H1 (cell line): ENCODE measurements around the gene RHOBTB1. TPM values are rescaled to one million over a fixed set of nuclear protein-coding genes. Genes with fewer than 3 reads are reported as not detected.

Experiments
- CTCF ChIA-PET: fragments of 300-600 bp; sonication (Branson Sonifier 250); formaldehyde crosslinking; loops from one replicate; lab custom pipeline; 2021; ENCODE audit not compliant: partially characterized antibody; lab: Charles Lee
- POLR2A ChIA-PET: fragments of 300-600 bp; sonication (Branson Sonifier 250); formaldehyde crosslinking; loops from one replicate; lab custom pipeline; 2021; ENCODE audit warnings: inconsistent platforms; ENCODE audit not compliant: partially characterized antibody; lab: Charles Lee
- DNase-seq, 2 experiments: peaks; one replicate each; pipeline versions ENCODE4 v3.0.0 to v3.0.0-alpha.2; 2010 to 2022; ENCODE audit warnings: low spot score in 2 of 2, low read depth in 1 of 2, mixed read lengths in 1 of 2
- FAIRE-seq: peaks from 2 replicates; lab custom pipeline; 2011; peaks lifted over from hg19 to GRCh38; lab: Jason Lieb, UNC
- H2AFZ ChIP-seq: 2 replicates; pipeline ENCODE4 v1.8.1; 2012; ENCODE audit warnings: low read length, inconsistent platforms
- H2AK5ac ChIP-seq: 2 replicates; pipeline ENCODE4 v1.6.1; 2013; ENCODE audit warnings: low read depth, low read length
- H2BK120ac ChIP-seq: replicated peaks from 2 replicates; pipeline ENCODE3; 2013; ENCODE audit warnings: low read depth, low read length, inconsistent platforms
- H2BK12ac ChIP-seq: 2 replicates; pipeline ENCODE4 v1.6.1; 2013; ENCODE audit warnings: low read depth, low read length
- H2BK15ac ChIP-seq: 2 replicates; pipeline ENCODE4 v1.6.1; 2013; ENCODE audit warnings: low read length
- H2BK20ac ChIP-seq: 2 replicates; pipeline ENCODE4 v1.6.1; 2013; ENCODE audit warnings: low read length
- H2BK5ac ChIP-seq: 2 replicates; pipeline ENCODE4 v1.6.1; 2013; ENCODE audit warnings: low read depth, low read length
- H3K14ac ChIP-seq: 2 replicates; pipeline ENCODE4 v1.6.1; 2013; ENCODE audit warnings: inconsistent platforms; ENCODE audit not compliant: insufficient read length
- H3K18ac ChIP-seq: 2 replicates; pipeline ENCODE4 v1.6.1; 2013; ENCODE audit warnings: low read length; ENCODE audit errors: extremely low read depth
- H3K23ac ChIP-seq: 2 replicates; pipeline ENCODE4 v1.6.1; 2013; ENCODE audit warnings: inconsistent platforms; ENCODE audit not compliant: insufficient read length
- H3K23me2 ChIP-seq: 2 replicates; pipeline ENCODE4 v1.6.1; 2013; ENCODE audit warnings: low read depth, low read length
- H3K27ac ChIP-seq: 2 replicates; pipeline ENCODE4 v1.6.1; 2011; ENCODE audit warnings: low read depth, low read length, inconsistent platforms
- H3K27me3 ChIP-seq, 4 experiments: replicated peaks in 1 of 4; 1 replicate in 1 of 4; 2 replicates in 3 of 4; pipeline versions ENCODE4 v1.6.1 to v1.8.1; 2011 to 2013; ENCODE audit warnings: low read length in 3 of 4, mild to moderate bottlenecking in 3 of 4, inconsistent platforms in 2 of 4, mixed read lengths in 2 of 4, moderate library complexity in 1 of 4; ENCODE audit not compliant: control insufficient read depth in 3 of 4, insufficient read depth in 3 of 4; ENCODE audit errors: extremely low read depth in 1 of 4
- H3K36me3 ChIP-seq, 4 experiments: 2 replicates each; pipeline versions ENCODE4 v1.6.1 to v1.8.1; 2011 to 2013; ENCODE audit warnings: mild to moderate bottlenecking in 4 of 4, low read length in 3 of 4, moderate library complexity in 2 of 4, control low read depth in 1 of 4, inconsistent platforms in 1 of 4; ENCODE audit not compliant: insufficient read depth in 4 of 4, control insufficient read depth in 2 of 4
- H3K4ac ChIP-seq: replicated peaks from 2 replicates; pipeline ENCODE3; 2013; ENCODE audit warnings: low read length, low read depth, mixed read lengths, inconsistent platforms; ENCODE audit not compliant: insufficient read length
- H3K4me1 ChIP-seq, 4 experiments: replicated peaks in 1 of 4; 1 replicate in 1 of 4; 2 replicates in 3 of 4; pipeline versions ENCODE4 v1.6.1 to v1.8.1; 2011 to 2013; ENCODE audit warnings: low read length in 3 of 4, inconsistent platforms in 2 of 4, mixed read lengths in 1 of 4; ENCODE audit not compliant: insufficient read depth in 4 of 4, control insufficient read depth in 3 of 4
- H3K4me2 ChIP-seq, 2 experiments: 2 replicates each; pipeline versions ENCODE4 v1.6.1 to v1.8.1; 2011 to 2013; ENCODE audit warnings: low read depth in 2 of 2, low read length in 2 of 2, control low read depth in 1 of 2, inconsistent platforms in 1 of 2, mild to moderate bottlenecking in 1 of 2; ENCODE audit not compliant: insufficient read depth in 1 of 2
- H3K4me3 ChIP-seq, 4 experiments: fragments of 200-600, 300-600 bp in 1 of 4; sonication (generic), shearing (Covaris generic), sonication (Bioruptor Twin) in 1 of 4; 2 replicates each; pipeline versions ENCODE4 v1.5.1 to v1.8.1; 2011 to 2016; ENCODE audit warnings: low read length in 4 of 4, low read depth in 3 of 4, control low read depth in 2 of 4, inconsistent platforms in 2 of 4, mild to moderate bottlenecking in 2 of 4, mixed read lengths in 1 of 4, moderate library complexity in 1 of 4; ENCODE audit not compliant: insufficient read depth in 2 of 4; ENCODE audit errors: extremely low read depth in 1 of 4
- H3K56ac ChIP-seq: replicated peaks from 2 replicates; pipeline ENCODE3; 2013; ENCODE audit warnings: low read depth, mild to moderate bottlenecking, mixed read lengths, low read length, inconsistent platforms; ENCODE audit not compliant: insufficient read length
- H3K79me1 ChIP-seq: 2 replicates; pipeline ENCODE4 v1.6.1; 2013; ENCODE audit warnings: low read depth, low read length, control low read depth
- H3K79me2 ChIP-seq, 2 experiments: 2 replicates each; pipeline versions ENCODE4 v1.6.1 to v1.8.1; 2012 to 2013; ENCODE audit warnings: low read length in 2 of 2, mild to moderate bottlenecking in 2 of 2, inconsistent platforms in 1 of 2; ENCODE audit not compliant: insufficient read depth in 2 of 2, control insufficient read depth in 1 of 2
- H3K9ac ChIP-seq, 4 experiments: replicated peaks in 1 of 4; 1 replicate in 1 of 4; 2 replicates in 3 of 4; pipeline versions ENCODE4 v1.6.1 to v1.8.1; 2011 to 2013; ENCODE audit warnings: low read depth in 3 of 4, low read length in 3 of 4, control low read depth in 2 of 4, mild to moderate bottlenecking in 2 of 4, moderate library complexity in 2 of 4, inconsistent platforms in 1 of 4; ENCODE audit errors: extremely low read depth in 1 of 4
- H3K9me3 ChIP-seq, 2 experiments: 2 replicates each; pipeline versions ENCODE4 v1.6.1 to v1.8.1; 2012 to 2013; ENCODE audit warnings: mild to moderate bottlenecking in 2 of 2, moderate library complexity in 2 of 2, control low read depth in 1 of 2, inconsistent platforms in 1 of 2, low read depth in 1 of 2, low read length in 1 of 2, mixed read lengths in 1 of 2; ENCODE audit not compliant: insufficient read depth in 2 of 2
- H4K20me1 ChIP-seq, 2 experiments: replicated peaks in 1 of 2; 2 replicates each; pipeline versions ENCODE3 to v1.8.1; 2011 to 2013; ENCODE audit warnings: inconsistent platforms in 2 of 2, low read length in 2 of 2, mild to moderate bottlenecking in 1 of 2; ENCODE audit not compliant: insufficient read depth in 2 of 2, control insufficient read depth in 1 of 2
- H4K5ac ChIP-seq: 2 replicates; pipeline ENCODE4 v1.6.1; 2013; ENCODE audit warnings: low read length, low read depth, mixed read lengths, inconsistent platforms; ENCODE audit not compliant: insufficient read length
- H4K8ac ChIP-seq: 2 replicates; pipeline ENCODE4 v1.8.0; 2013; ENCODE audit warnings: mild to moderate bottlenecking, moderate library complexity, low read length, inconsistent platforms; ENCODE audit not compliant: insufficient read depth; ENCODE audit errors: extremely low read depth
- H4K91ac ChIP-seq: replicated peaks from 2 replicates; pipeline ENCODE3; 2013; ENCODE audit warnings: low read length, mixed read lengths, inconsistent platforms; ENCODE audit not compliant: insufficient read length
- ATF2 ChIP-seq: IDR thresholded peaks from 2 replicates; pipeline ENCODE4 v1.6.1; 2012; ENCODE audit warnings: low read length, inconsistent platforms
- BACH1 ChIP-seq: IDR thresholded peaks from 2 replicates; pipeline ENCODE4 v1.6.1; 2012; ENCODE audit warnings: low read length, improper control_type of control experiment
- CREB1 ChIP-seq: IDR thresholded peaks from 2 replicates; pipeline ENCODE4 v1.6.1; 2012; ENCODE audit warnings: inconsistent platforms
- EZH2 ChIP-seq: fragments of 200-600 bp; sonication (generic); IDR thresholded peaks from 2 replicates; pipeline ENCODE4 v1.7.1; 2012; ENCODE audit warnings: low read depth, mild to moderate bottlenecking, moderate library complexity, low read length, inconsistent platforms; ENCODE audit not compliant: severe bottlenecking
- KDM1A ChIP-seq: fragments of 200-600, 300-600 bp; sonication (generic); IDR thresholded peaks from 2 replicates; pipeline ENCODE4 v1.7.1; 2016; ENCODE audit warnings: mild to moderate bottlenecking, low read length, borderline replicate concordance
- KDM4A ChIP-seq: IDR thresholded peaks from one replicate; pipeline ENCODE4 v1.7.1; 2012; ENCODE audit warnings: low read depth, mild to moderate bottlenecking, moderate library complexity, low read length, inconsistent platforms; ENCODE audit not compliant: severe bottlenecking
- NANOG ChIP-seq: IDR thresholded peaks from 2 replicates; pipeline ENCODE4 v1.6.1; 2011; ENCODE audit warnings: low read length, low read depth, mild to moderate bottlenecking, inconsistent platforms; ENCODE audit not compliant: insufficient read depth, poor library complexity, severe bottlenecking
- PHF8 ChIP-seq: fragments of 200-600 bp; sonication (generic); conservative IDR thresholded peaks from 2 replicates; pipeline ENCODE4 v1.7.1; 2012; ENCODE audit warnings: low read depth, mild to moderate bottlenecking, inconsistent platforms, low read length, moderate library complexity
- POLR2AphosphoS5 ChIP-seq: IDR thresholded peaks from 2 replicates; pipeline ENCODE4 v1.6.1; 2011; ENCODE audit warnings: low read depth, low read length
- SIX5 ChIP-seq: IDR thresholded peaks from 2 replicates; pipeline ENCODE4 v1.6.1; 2011; ENCODE audit warnings: mild to moderate bottlenecking, low read depth, low read length
- SRF ChIP-seq: IDR thresholded peaks from 2 replicates; pipeline ENCODE4 v1.6.1; 2011; ENCODE audit warnings: mild to moderate bottlenecking, low read depth, low read length, moderate library complexity
- TAF1 ChIP-seq: IDR thresholded peaks from 2 replicates; pipeline ENCODE4 v1.6.1; 2011; ENCODE audit warnings: mild to moderate bottlenecking, low read depth, low read length
- TCF12 ChIP-seq: IDR thresholded peaks from 2 replicates; pipeline ENCODE4 v1.6.1; 2011; ENCODE audit warnings: low read depth, mild to moderate bottlenecking, low read length
- YY1 ChIP-seq: IDR thresholded peaks from 2 replicates; pipeline ENCODE4 v1.6.1; 2011; ENCODE audit warnings: low read depth, mild to moderate bottlenecking, low read length
- WGBS, 2 experiments: shearing (Covaris generic) in 1 of 2; methylation state at CpG; one replicate each; pipeline versions ENCODE4 v1.1.6 to v1.1.7; 2013 to 2015; ENCODE audit warnings: low lambda C conversion rate in 2 of 2, mixed read lengths in 2 of 2, inconsistent platforms in 1 of 2, low coverage in 1 of 2, missing lambda C conversion rate in 1 of 2; ENCODE audit not compliant: insufficient replicate concordance in 2 of 2, insufficient coverage in 1 of 2, insufficient read length in 1 of 2; ENCODE audit errors: extremely low coverage in 1 of 2, missing lambda C conversion rate in 1 of 2; 5-methylcytosine and 5-hydroxymethylcytosine counted together
- polyA plus RNA-seq, 7 experiments: library from polyadenylated mRNA; depleted of rRNA in 3 of 7; stranded (reverse) in 5 of 7; unstranded in 2 of 7; fragments of >200 nt in 5 of 7; fragments of 200-250 nt in 2 of 7; gene quantifications; 1 replicate in 5 of 7; 2 replicates in 1 of 7; 4 replicates in 1 of 7; pipeline versions ENCODE4 v1.2.1 to v1.2.3, GENCODE V29; 2011 to 2013; ENCODE audit warnings: missing spikeins in 2 of 7, mixed read lengths in 2 of 7
- total RNA-seq: library from RNA; stranded (reverse); fragmentation: NEBNext Ultra II Directional; extraction: Animal tissue kit (Norgen Biotek cat#: 25700); gene quantifications from 2 replicates; pipeline ENCODE4 v1.2.1, GENCODE V29; 2021

RHOBTB1 gene
- total and polyA plus RNA-seq, 2 of the 8 experiments (the other 6 are each of a cell fraction or from before 2014, with no cell fraction given), result 6.1 to 7.4 TPM

- no peak overlapping the region for H3K56ac ChIP-seq
- no peaks in the 10 kb centered on the region for H3K23me2 ChIP-seq
- H3K27ac ChIP-seq, result no peak overlapping the region
- H4K20me1 ChIP-seq, result no peaks in the 10 kb centered on the region
- DNase-seq (no peak), FAIRE-seq (no peak)
- no peak overlapping the region for H2AK5ac ChIP-seq
- no peak overlapping the region for H3K4me2 ChIP-seq
- H3K14ac ChIP-seq, result no peak overlapping the region
- H4K91ac ChIP-seq, result no peak overlapping the region
- no peak overlapping the region for H2AFZ ChIP-seq
- H3K4me1 ChIP-seq, result peaks cover 0 to 11% (median 5%) of the 10 kb centered on the region in 4 experiments; a peak in 3 of 7 replicates
- no peak overlapping the region for H4K5ac ChIP-seq
- H2BK12ac ChIP-seq, result no peak overlapping the region
- ChIA-PET CTCF (interaction anchor here (1.3 to 1.9 kb wide), 6 partner anchors 9 to 74 kb away, joined by 3 to 13 read pairs (median 5); partner anchors contain the start of gene RHOBTB1), POLR2A (no interaction called here)
- 86% methylated on average over 1 of the region's 1 CpG; no CpG with 5 or more reads in 1 of the 2 experiments for WGBS, 2 experiments
- H4K8ac ChIP-seq, result no peak overlapping the region
- no peak overlapping the region for H3K18ac ChIP-seq
- no peak overlapping the region for H2BK5ac ChIP-seq
- H3K9me3 ChIP-seq, result no peaks in the 10 kb centered on the region
- H3K4me3 ChIP-seq, result no peak overlapping the region
- H3K4ac ChIP-seq, result no peak overlapping the region
- H2BK15ac ChIP-seq, result no peak overlapping the region
- no peak overlapping the region for H3K23ac ChIP-seq
- no peaks in the 10 kb centered on the region for H3K79me2 ChIP-seq
- no peak overlapping the region for H2BK20ac ChIP-seq
- H3K9ac ChIP-seq, result no peak overlapping the region
- no peaks in the 10 kb centered on the region for H3K27me3 ChIP-seq
- no peaks in the 10 kb centered on the region for H3K36me3 ChIP-seq
- H2BK120ac ChIP-seq, result no peak overlapping the region
- H3K79me1 ChIP-seq, result no peaks in the 10 kb centered on the region
- TF ChIP-seq NANOG (no peak), CREB1 (no peak), SIX5 (no peak), KDM1A (no peak), KDM4A (no peak), BACH1 (no peak), YY1 (no peak), SRF (no peak), TAF1 (no peak), POLR2AphosphoS5 (no peak), PHF8 (no peak), ATF2 (no peak), EZH2 (no peak), TCF12 (no peak)
Measured at GRCh38 chr10:60868946-60869345, 75.0 kb downstream of the RHOBTB1 start.
